H1 (cell line): Measurements from ENCODE around the gene PRKAR1B. TPM values are rescaled to one million over a fixed set of nuclear protein-coding genes. Genes with fewer than 3 reads are reported as not detected.

ENCODE experiments used
- CTCF ChIA-PET: fragments of 300-600 bp; sonication (Branson Sonifier 250); formaldehyde crosslinking; loops from one replicate; lab custom pipeline; 2021; ENCODE audit not compliant: partially characterized antibody; lab: Charles Lee
- POLR2A ChIA-PET: fragments of 300-600 bp; sonication (Branson Sonifier 250); formaldehyde crosslinking; loops from one replicate; lab custom pipeline; 2021; ENCODE audit warnings: inconsistent platforms; ENCODE audit not compliant: partially characterized antibody; lab: Charles Lee
- DNase-seq, 2 experiments: peaks; one replicate each; pipeline versions ENCODE4 v3.0.0 to v3.0.0-alpha.2; 2010 to 2022; ENCODE audit warnings: low spot score in 2 of 2, low read depth in 1 of 2, mixed read lengths in 1 of 2
- FAIRE-seq: peaks from 2 replicates; lab custom pipeline; 2011; peaks lifted over from hg19 to GRCh38; lab: Jason Lieb, UNC
- H2AFZ ChIP-seq: 2 replicates; pipeline ENCODE4 v1.8.1; 2012; ENCODE audit warnings: low read length, inconsistent platforms
- H2AK5ac ChIP-seq: 2 replicates; pipeline ENCODE4 v1.6.1; 2013; ENCODE audit warnings: low read depth, low read length
- H2BK120ac ChIP-seq: replicated peaks from 2 replicates; pipeline ENCODE3; 2013; ENCODE audit warnings: low read depth, low read length, inconsistent platforms
- H2BK12ac ChIP-seq: 2 replicates; pipeline ENCODE4 v1.6.1; 2013; ENCODE audit warnings: low read depth, low read length
- H2BK15ac ChIP-seq: 2 replicates; pipeline ENCODE4 v1.6.1; 2013; ENCODE audit warnings: low read length
- H2BK20ac ChIP-seq: 2 replicates; pipeline ENCODE4 v1.6.1; 2013; ENCODE audit warnings: low read length
- H2BK5ac ChIP-seq: 2 replicates; pipeline ENCODE4 v1.6.1; 2013; ENCODE audit warnings: low read depth, low read length
- H3K14ac ChIP-seq: 2 replicates; pipeline ENCODE4 v1.6.1; 2013; ENCODE audit warnings: inconsistent platforms; ENCODE audit not compliant: insufficient read length
- H3K18ac ChIP-seq: 2 replicates; pipeline ENCODE4 v1.6.1; 2013; ENCODE audit warnings: low read length; ENCODE audit errors: extremely low read depth
- H3K23ac ChIP-seq: 2 replicates; pipeline ENCODE4 v1.6.1; 2013; ENCODE audit warnings: inconsistent platforms; ENCODE audit not compliant: insufficient read length
- H3K23me2 ChIP-seq: 2 replicates; pipeline ENCODE4 v1.6.1; 2013; ENCODE audit warnings: low read depth, low read length
- H3K27ac ChIP-seq: 2 replicates; pipeline ENCODE4 v1.6.1; 2011; ENCODE audit warnings: low read depth, low read length, inconsistent platforms
- H3K27me3 ChIP-seq, 4 experiments: replicated peaks in 1 of 4; 1 replicate in 1 of 4; 2 replicates in 3 of 4; pipeline versions ENCODE4 v1.6.1 to v1.8.1; 2011 to 2013; ENCODE audit warnings: low read length in 3 of 4, mild to moderate bottlenecking in 3 of 4, inconsistent platforms in 2 of 4, mixed read lengths in 2 of 4, moderate library complexity in 1 of 4; ENCODE audit not compliant: control insufficient read depth in 3 of 4, insufficient read depth in 3 of 4; ENCODE audit errors: extremely low read depth in 1 of 4
- H3K36me3 ChIP-seq, 4 experiments: 2 replicates each; pipeline versions ENCODE4 v1.6.1 to v1.8.1; 2011 to 2013; ENCODE audit warnings: mild to moderate bottlenecking in 4 of 4, low read length in 3 of 4, moderate library complexity in 2 of 4, control low read depth in 1 of 4, inconsistent platforms in 1 of 4; ENCODE audit not compliant: insufficient read depth in 4 of 4, control insufficient read depth in 2 of 4
- H3K4ac ChIP-seq: replicated peaks from 2 replicates; pipeline ENCODE3; 2013; ENCODE audit warnings: low read length, low read depth, mixed read lengths, inconsistent platforms; ENCODE audit not compliant: insufficient read length
- H3K4me1 ChIP-seq, 4 experiments: replicated peaks in 1 of 4; 1 replicate in 1 of 4; 2 replicates in 3 of 4; pipeline versions ENCODE4 v1.6.1 to v1.8.1; 2011 to 2013; ENCODE audit warnings: low read length in 3 of 4, inconsistent platforms in 2 of 4, mixed read lengths in 1 of 4; ENCODE audit not compliant: insufficient read depth in 4 of 4, control insufficient read depth in 3 of 4
- H3K4me2 ChIP-seq, 2 experiments: 2 replicates each; pipeline versions ENCODE4 v1.6.1 to v1.8.1; 2011 to 2013; ENCODE audit warnings: low read depth in 2 of 2, low read length in 2 of 2, control low read depth in 1 of 2, inconsistent platforms in 1 of 2, mild to moderate bottlenecking in 1 of 2; ENCODE audit not compliant: insufficient read depth in 1 of 2
- H3K4me3 ChIP-seq, 4 experiments: fragments of 200-600, 300-600 bp in 1 of 4; sonication (generic), shearing (Covaris generic), sonication (Bioruptor Twin) in 1 of 4; 2 replicates each; pipeline versions ENCODE4 v1.5.1 to v1.8.1; 2011 to 2016; ENCODE audit warnings: low read length in 4 of 4, low read depth in 3 of 4, control low read depth in 2 of 4, inconsistent platforms in 2 of 4, mild to moderate bottlenecking in 2 of 4, mixed read lengths in 1 of 4, moderate library complexity in 1 of 4; ENCODE audit not compliant: insufficient read depth in 2 of 4; ENCODE audit errors: extremely low read depth in 1 of 4
- H3K56ac ChIP-seq: replicated peaks from 2 replicates; pipeline ENCODE3; 2013; ENCODE audit warnings: low read depth, mild to moderate bottlenecking, mixed read lengths, low read length, inconsistent platforms; ENCODE audit not compliant: insufficient read length
- H3K79me1 ChIP-seq: 2 replicates; pipeline ENCODE4 v1.6.1; 2013; ENCODE audit warnings: low read depth, low read length, control low read depth
- H3K79me2 ChIP-seq, 2 experiments: 2 replicates each; pipeline versions ENCODE4 v1.6.1 to v1.8.1; 2012 to 2013; ENCODE audit warnings: low read length in 2 of 2, mild to moderate bottlenecking in 2 of 2, inconsistent platforms in 1 of 2; ENCODE audit not compliant: insufficient read depth in 2 of 2, control insufficient read depth in 1 of 2
- H3K9ac ChIP-seq, 4 experiments: replicated peaks in 1 of 4; 1 replicate in 1 of 4; 2 replicates in 3 of 4; pipeline versions ENCODE4 v1.6.1 to v1.8.1; 2011 to 2013; ENCODE audit warnings: low read depth in 3 of 4, low read length in 3 of 4, control low read depth in 2 of 4, mild to moderate bottlenecking in 2 of 4, moderate library complexity in 2 of 4, inconsistent platforms in 1 of 4; ENCODE audit errors: extremely low read depth in 1 of 4
- H3K9me3 ChIP-seq, 2 experiments: 2 replicates each; pipeline versions ENCODE4 v1.6.1 to v1.8.1; 2012 to 2013; ENCODE audit warnings: mild to moderate bottlenecking in 2 of 2, moderate library complexity in 2 of 2, control low read depth in 1 of 2, inconsistent platforms in 1 of 2, low read depth in 1 of 2, low read length in 1 of 2, mixed read lengths in 1 of 2; ENCODE audit not compliant: insufficient read depth in 2 of 2
- H4K20me1 ChIP-seq, 2 experiments: replicated peaks in 1 of 2; 2 replicates each; pipeline versions ENCODE3 to v1.8.1; 2011 to 2013; ENCODE audit warnings: inconsistent platforms in 2 of 2, low read length in 2 of 2, mild to moderate bottlenecking in 1 of 2; ENCODE audit not compliant: insufficient read depth in 2 of 2, control insufficient read depth in 1 of 2
- H4K5ac ChIP-seq: 2 replicates; pipeline ENCODE4 v1.6.1; 2013; ENCODE audit warnings: low read length, low read depth, mixed read lengths, inconsistent platforms; ENCODE audit not compliant: insufficient read length
- H4K8ac ChIP-seq: 2 replicates; pipeline ENCODE4 v1.8.0; 2013; ENCODE audit warnings: mild to moderate bottlenecking, moderate library complexity, low read length, inconsistent platforms; ENCODE audit not compliant: insufficient read depth; ENCODE audit errors: extremely low read depth
- H4K91ac ChIP-seq: replicated peaks from 2 replicates; pipeline ENCODE3; 2013; ENCODE audit warnings: low read length, mixed read lengths, inconsistent platforms; ENCODE audit not compliant: insufficient read length
- CBX5 ChIP-seq: fragments of 300-800, 300-1000 bp; sonication (generic); IDR thresholded peaks from 2 replicates; pipeline ENCODE4 v1.7.1; 2016; ENCODE audit warnings: antibody characterized with exemption, low read length, low read depth
- GABPA ChIP-seq: IDR thresholded peaks from 2 replicates; pipeline ENCODE4 v1.6.1; 2011; ENCODE audit warnings: mild to moderate bottlenecking, low read length, moderate library complexity, borderline replicate concordance; ENCODE audit not compliant: insufficient read depth
- KDM1A ChIP-seq: fragments of 200-600, 300-600 bp; sonication (generic); IDR thresholded peaks from 2 replicates; pipeline ENCODE4 v1.7.1; 2016; ENCODE audit warnings: mild to moderate bottlenecking, low read length, borderline replicate concordance
- NANOG ChIP-seq: IDR thresholded peaks from 2 replicates; pipeline ENCODE4 v1.6.1; 2011; ENCODE audit warnings: low read length, low read depth, mild to moderate bottlenecking, inconsistent platforms; ENCODE audit not compliant: insufficient read depth, poor library complexity, severe bottlenecking
- TCF12 ChIP-seq: IDR thresholded peaks from 2 replicates; pipeline ENCODE4 v1.6.1; 2011; ENCODE audit warnings: low read depth, mild to moderate bottlenecking, low read length
- TEAD4 ChIP-seq: IDR thresholded peaks from 2 replicates; pipeline ENCODE4 v1.6.1; 2012; ENCODE audit warnings: low read depth, low read length, inconsistent platforms, mixed read lengths
- WGBS, 2 experiments: shearing (Covaris generic) in 1 of 2; methylation state at CpG; one replicate each; pipeline versions ENCODE4 v1.1.6 to v1.1.7; 2013 to 2015; ENCODE audit warnings: low lambda C conversion rate in 2 of 2, mixed read lengths in 2 of 2, inconsistent platforms in 1 of 2, low coverage in 1 of 2, missing lambda C conversion rate in 1 of 2; ENCODE audit not compliant: insufficient replicate concordance in 2 of 2, insufficient coverage in 1 of 2, insufficient read length in 1 of 2; ENCODE audit errors: extremely low coverage in 1 of 2, missing lambda C conversion rate in 1 of 2; 5-methylcytosine and 5-hydroxymethylcytosine counted together
- polyA plus RNA-seq, 7 experiments: library from polyadenylated mRNA; depleted of rRNA in 3 of 7; stranded (reverse) in 5 of 7; unstranded in 2 of 7; fragments of >200 nt in 5 of 7; fragments of 200-250 nt in 2 of 7; gene quantifications; 1 replicate in 5 of 7; 2 replicates in 1 of 7; 4 replicates in 1 of 7; pipeline versions ENCODE4 v1.2.1 to v1.2.3, GENCODE V29; 2011 to 2013; ENCODE audit warnings: missing spikeins in 2 of 7, mixed read lengths in 2 of 7
- total RNA-seq: library from RNA; stranded (reverse); fragmentation: NEBNext Ultra II Directional; extraction: Animal tissue kit (Norgen Biotek cat#: 25700); gene quantifications from 2 replicates; pipeline ENCODE4 v1.2.1, GENCODE V29; 2021

PRKAR1B gene
- total and polyA plus RNA-seq, 2 of the 8 experiments (the other 6 are each of a cell fraction or from before 2014, with no cell fraction given), result 12.3 to 55.7 TPM

DNA sequence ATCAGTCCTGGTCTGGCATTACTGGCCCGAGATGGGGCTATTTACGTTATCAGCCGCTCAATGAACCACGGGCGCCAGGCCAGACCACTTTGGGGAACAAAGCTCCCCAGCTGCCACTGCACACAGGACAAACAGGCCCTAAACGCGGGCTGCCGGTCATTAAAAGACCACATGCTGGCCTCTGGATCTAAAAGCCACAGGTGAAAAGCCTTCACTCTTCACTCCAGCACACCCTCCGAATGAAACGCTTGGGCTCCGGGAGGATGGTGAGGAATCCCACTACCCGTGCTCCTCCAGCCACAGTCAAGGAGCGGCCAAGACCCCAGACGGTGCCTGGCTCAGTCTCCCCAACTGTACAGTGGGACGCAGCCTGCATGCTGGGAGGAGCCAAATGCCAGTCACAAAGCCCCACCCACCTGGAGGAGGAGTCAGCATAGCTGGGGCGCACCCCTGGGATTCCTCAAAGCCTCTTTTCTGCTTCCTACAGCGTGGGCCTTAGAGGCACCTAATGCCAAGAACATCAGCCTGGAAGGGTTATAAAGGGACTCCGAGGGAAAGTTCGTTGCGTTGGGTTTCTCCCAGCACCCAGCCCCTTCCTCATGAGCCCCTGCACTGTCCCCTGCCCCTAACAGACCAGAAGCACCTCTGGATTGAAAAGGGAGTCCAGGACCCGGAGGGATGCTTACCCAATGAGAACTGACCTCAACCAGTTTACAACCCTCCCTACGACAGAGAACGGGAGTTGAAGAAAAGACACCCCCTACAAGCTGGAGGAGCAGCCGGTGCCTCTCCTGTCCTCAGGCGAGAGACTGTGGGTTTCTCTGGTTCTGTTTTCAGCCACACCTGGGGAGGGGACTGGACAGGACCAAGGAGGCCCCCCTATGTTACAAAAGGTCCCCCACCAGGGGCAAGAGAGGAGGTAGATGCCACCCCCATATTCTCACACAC lies 212.2 kb downstream of the PRKAR1B start:
- Histone ChIP-seq H2BK12ac (peak overlapping the region; percentile 39), H4K8ac (peak overlapping the region; percentile 58; the same call in 1 of the 2 replicates)
- TF ChIP-seq CBX5 (no peak), KDM1A (peak; percentile 86), TEAD4 (peak; percentile 7; the same call in 1 of the 2 replicates), NANOG (peak; percentile 59), TCF12 (no peak), GABPA (0 out of 2 replicates have a peak, but pooled peaks have one; percentile 8)
- TF ChIP-seq, all 59 proteins: peak for 4
- peak overlapping the region; percentile 66 to 89 for H3K4me2 ChIP-seq
- peak overlapping the region; percentile 96 for H3K18ac ChIP-seq
- H3K23ac ChIP-seq, result no peak overlapping the region
- DNase-seq (peak in 1 of 2 experiments; percentile 88), FAIRE-seq (peak; percentile 70)
- CTCF ChIA-PET, result interaction anchor here (0.7 to 2.0 kb wide), 12 partner anchors 9 to 329 kb away, joined by 3 to 7 read pairs (median 4); no protein-coding TSS in a partner anchor
- H2BK5ac ChIP-seq, result peak overlapping the region; percentile 12; the same call in 1 of the 2 replicates
- peak overlapping the region in 3 of 4 experiments; percentile 14 to 98 (median 26); a peak in 5 of 8 replicates for H3K4me3 ChIP-seq
- H3K27ac ChIP-seq, result peak overlapping the region; percentile 45; the same call in 1 of the 2 replicates
- POLR2A ChIA-PET, result interaction anchor here (0.6 to 1.8 kb wide), 15 partner anchors 10 to 302 kb away, joined by 3 to 8 read pairs (median 5); no protein-coding TSS in a partner anchor
- peak overlapping the region; percentile 81; the same call in 1 of the 2 replicates for H2BK15ac ChIP-seq
- H3K36me3 ChIP-seq, result peaks cover 0 to 8% (median 3%) of the 10 kb centered on the region in 4 experiments; a peak in 4 of 8 replicates
- no peaks in the 10 kb centered on the region; the same call in 1 of the 2 replicates for H3K79me1 ChIP-seq
- H2BK120ac ChIP-seq, result peak overlapping the region; percentile 7
- H4K20me1 ChIP-seq, result peaks cover 7 to 11% of the 10 kb centered on the region in 2 experiments
- no peak overlapping the region for H3K14ac ChIP-seq
- H3K79me2 ChIP-seq, result peaks cover 0 to 58% of the 10 kb centered on the region in 2 experiments; a peak in 3 of 4 replicates
- peak overlapping the region; percentile 63 for H4K91ac ChIP-seq
- H3K23me2 ChIP-seq, result peaks cover 7% of the 10 kb centered on the region; the same call in 1 of the 2 replicates
- 24% methylated on average over 25 of the region's 25 CpGs; no CpG with 5 or more reads in 1 of the 2 experiments for WGBS, 2 experiments
- peak overlapping the region; percentile 55 for H4K5ac ChIP-seq
- H2AK5ac ChIP-seq, result peak overlapping the region; percentile 44; the same call in 1 of the 2 replicates
- H3K4me1 ChIP-seq, result peaks cover 6 to 35% (median 15%) of the 10 kb centered on the region in 4 experiments
- peaks cover 0 to 3% (median 0%) of the 10 kb centered on the region in 4 experiments; a peak in 1 of 7 replicates for H3K27me3 ChIP-seq
- no peak overlapping the region for H3K56ac ChIP-seq
- H3K4ac ChIP-seq, result peak overlapping the region; percentile 50
- peak overlapping the region in 1 of 4 experiments; percentile 8; a peak in 1 of 7 replicates for H3K9ac ChIP-seq
- no peaks in the 10 kb centered on the region for H3K9me3 ChIP-seq
- H2AFZ ChIP-seq, result no peak overlapping the region
- H2BK20ac ChIP-seq, result peak overlapping the region; percentile 37; the same call in 1 of the 2 replicates
